Neural crest cell (in vitro differentiated cells): Measurements from ENCODE around the gene FASTKD3. TPM values are rescaled to one million over a fixed set of nuclear protein-coding genes. Genes with fewer than 3 reads are reported as not detected.
A peak's percentile ranks its signal among the peaks of the same experiment; 100 is the strongest.

ENCODE experiments used
- DNase-seq: peaks from one replicate; pipeline ENCODE4 v3.0.0; 2021; ENCODE audit warnings: low read depth, mixed read lengths, low spot score
- H3K27ac Mint-ChIP-seq: one replicate; pipeline ENCODE4 v1.8.0; 2021; ENCODE audit warnings: mild to moderate bottlenecking, mixed read lengths; ENCODE audit not compliant: unreplicated experiment
- H3K27me3 Mint-ChIP-seq: 2 replicates; pipeline ENCODE4 v1.8.0; 2021; ENCODE audit warnings: low read depth, mild to moderate bottlenecking, mixed read lengths
- H3K36me3 Mint-ChIP-seq: 2 replicates; pipeline ENCODE4 v1.8.0; 2021; ENCODE audit warnings: low read depth, mild to moderate bottlenecking, mixed read lengths
- H3K4me1 Mint-ChIP-seq: 2 replicates; pipeline ENCODE4 v1.8.0; 2021; ENCODE audit warnings: mixed read lengths
- H3K4me3 Mint-ChIP-seq: one replicate; pipeline ENCODE4 v1.8.0; 2021; ENCODE audit warnings: mild to moderate bottlenecking, mixed read lengths
- H3K9me3 Mint-ChIP-seq: 2 replicates; pipeline ENCODE4 v1.8.0; 2021; ENCODE audit warnings: mixed read lengths
- CTCF ChIP-seq: fragments of 200-600 bp; sonication (generic); conservative IDR thresholded peaks from 2 replicates; pipeline ENCODE4 v1.5.0; 2021; ENCODE audit warnings: antibody characterized with exemption, mild to moderate bottlenecking
- total RNA-seq: library from RNA; stranded (reverse); gene quantifications from 2 replicates; pipeline ENCODE4 v1.2.1, GENCODE V29; 2021

The FASTKD3 gene
- total RNA-seq, 1 donor from 2014 or later: 12.2 TPM

- peaks cover 9% of the 10 kb centered on the region for H3K36me3 Mint-ChIP-seq
- DNase-seq: no peak
- H3K4me1 Mint-ChIP-seq: no peaks in the 10 kb centered on the region
- no peak for TF ChIP-seq CTCF
- no peaks in the 10 kb centered on the region for H3K9me3 Mint-ChIP-seq
- H3K27ac Mint-ChIP-seq: no peak overlapping the region
- H3K27me3 Mint-ChIP-seq: no peaks in the 10 kb centered on the region
- H3K4me3 Mint-ChIP-seq: no peak overlapping the region
Measured at GRCh38 chr5:7877851-7878250, 9.0 kb upstream of the FASTKD3 start.

GRCh38 chr5:7876867-7877266, 8.0 kb upstream of the FASTKD3 start:
- TF ChIP-seq CTCF: no peak
- Mint-ChIP-seq H3K4me1 (no peaks in the 10 kb centered on the region), H3K9me3 (no peaks in the 10 kb centered on the region), H3K27ac (no peak overlapping the region), H3K27me3 (no peaks in the 10 kb centered on the region), H3K36me3 (peaks cover 7% of the 10 kb centered on the region), H3K4me3 (no peak overlapping the region)
- no peak for DNase-seq

GRCh38 chr5:7875151-7875550, 6.3 kb upstream of the FASTKD3 start:
- no peak for TF ChIP-seq CTCF
- peaks cover 4% of the 10 kb centered on the region for H3K36me3 Mint-ChIP-seq
- no peak overlapping the region for H3K27ac Mint-ChIP-seq
- no peaks in the 10 kb centered on the region for H3K9me3 Mint-ChIP-seq
- H3K4me3 Mint-ChIP-seq: no peak overlapping the region
- H3K27me3 Mint-ChIP-seq: no peaks in the 10 kb centered on the region
- H3K4me1 Mint-ChIP-seq: peaks cover 8% of the 10 kb centered on the region
- DNase-seq: no peak

GRCh38 chr5:7874639-7875038, 5.8 kb upstream of the FASTKD3 start:
- H3K27me3 Mint-ChIP-seq: no peaks in the 10 kb centered on the region
- H3K9me3 Mint-ChIP-seq: no peaks in the 10 kb centered on the region
- peaks cover 4% of the 10 kb centered on the region for H3K36me3 Mint-ChIP-seq
- no peak overlapping the region for H3K4me3 Mint-ChIP-seq
- TF ChIP-seq CTCF: no peak
- peaks cover 13% of the 10 kb centered on the region for H3K4me1 Mint-ChIP-seq
- no peak for DNase-seq
- no peak overlapping the region for H3K27ac Mint-ChIP-seq

GRCh38 chr5:7873216-7873615, 4.4 kb upstream of the FASTKD3 start:
- TF ChIP-seq CTCF: no peak
- H3K27ac Mint-ChIP-seq: no peak overlapping the region
- peak overlapping the region; percentile 14 for H3K4me3 Mint-ChIP-seq
- H3K27me3 Mint-ChIP-seq: no peaks in the 10 kb centered on the region
- DNase-seq: no peak
- H3K4me1 Mint-ChIP-seq: peaks cover 18% of the 10 kb centered on the region
- peaks cover 4% of the 10 kb centered on the region for H3K36me3 Mint-ChIP-seq
- H3K9me3 Mint-ChIP-seq: no peaks in the 10 kb centered on the region
